CD4-positive, alpha-beta memory T cell (primary cell): Measurements from ENCODE around the gene SIMC1. TPM values are rescaled to one million over a fixed set of nuclear protein-coding genes. Genes with fewer than 3 reads are reported as not detected.

Experiments used
- CTCF ChIA-PET: fragments of 350-600 bp; sonication (Branson Sonifier 250); formaldehyde crosslinking; loops from one replicate; lab custom pipeline; 2021; ENCODE audit warnings: inconsistent platforms; ENCODE audit not compliant: partially characterized antibody; lab: Charles Lee
- POLR2A ChIA-PET: fragments of 350-600 bp; sonication (Branson Sonifier 250); formaldehyde crosslinking; loops from one replicate; lab custom pipeline; 2021; ENCODE audit not compliant: partially characterized antibody; lab: Charles Lee
- DNase-seq, 5 donors: peaks; one replicate each; pipeline versions ENCODE4 v3.0.0 to v3.0.0-alpha.2; 2020 to 2022; ENCODE audit warnings: mixed read lengths in 1 of 5
- H3K27ac ChIP-seq: one replicate; pipeline ENCODE4 v1.7.0; 2013; ENCODE audit warnings: low read depth, low read length
- H3K27me3 ChIP-seq: 2 replicates; pipeline ENCODE4 v1.7.0; 2013; ENCODE audit warnings: mild to moderate bottlenecking, low read length, moderate library complexity; ENCODE audit not compliant: insufficient read depth
- H3K36me3 ChIP-seq: 2 replicates; pipeline ENCODE4 v1.7.0; 2013; ENCODE audit warnings: mild to moderate bottlenecking, low read length, moderate library complexity; ENCODE audit not compliant: insufficient read depth
- H3K4me1 ChIP-seq: 2 replicates; pipeline ENCODE4 v1.7.0; 2013; ENCODE audit warnings: mild to moderate bottlenecking, low read length, moderate library complexity; ENCODE audit not compliant: insufficient read depth
- H3K4me3 ChIP-seq, 2 donors: one replicate each; pipeline ENCODE4 v1.7.0; 2013; ENCODE audit warnings: low read length in 2 of 2, mild to moderate bottlenecking in 1 of 2
- H3K9me3 ChIP-seq, 2 donors: one replicate each; pipeline ENCODE4 v1.7.0; 2013; ENCODE audit warnings: low read length in 2 of 2, control low read depth in 1 of 2; ENCODE audit not compliant: control insufficient read depth in 1 of 2
- H3K27ac Mint-ChIP-seq, 7 donors: one replicate each; pipeline ENCODE4 v1.8.0; 2020 to 2021; ENCODE audit warnings: mixed read lengths in 7 of 7, mild to moderate bottlenecking in 6 of 7, inconsistent platforms in 3 of 7, moderate library complexity in 3 of 7
- H3K27me3 Mint-ChIP-seq, 2 donors: one replicate each; pipeline ENCODE4 v1.8.0; 2020 to 2021; ENCODE audit warnings: mixed read lengths in 2 of 2
- H3K36me3 Mint-ChIP-seq, 2 donors: one replicate each; pipeline ENCODE4 v1.8.0; 2020 to 2021; ENCODE audit warnings: mixed read lengths in 2 of 2, inconsistent platforms in 1 of 2, mild to moderate bottlenecking in 1 of 2
- H3K4me1 Mint-ChIP-seq, 4 donors: one replicate each; pipeline ENCODE4 v1.8.0; 2020 to 2021; ENCODE audit warnings: mixed read lengths in 4 of 4, mild to moderate bottlenecking in 1 of 4
- H3K4me3 Mint-ChIP-seq, 8 donors: one replicate each; pipeline ENCODE4 v1.8.0; 2020 to 2021; ENCODE audit warnings: mixed read lengths in 8 of 8, mild to moderate bottlenecking in 7 of 8, moderate library complexity in 6 of 8, inconsistent platforms in 3 of 8
- H3K9me3 Mint-ChIP-seq, 8 donors: one replicate each; pipeline ENCODE4 v1.8.0; 2020 to 2021; ENCODE audit warnings: mixed read lengths in 8 of 8, mild to moderate bottlenecking in 5 of 8, inconsistent platforms in 3 of 8, moderate library complexity in 1 of 8
- intact Hi-C: fragments of 100-400 bp; cut with micrococcal nuclease; formaldehyde crosslinking; loops from one replicate; pipeline ENCODE4 v1.15.1; 2023
- polyA plus RNA-seq, 2 donors: library from polyadenylated mRNA; unstranded; fragments of 300-500 nt; fragmentation: Illumina TruSeq; gene quantifications; one replicate each; pipeline ENCODE4 v1.2.3, GENCODE V29; 2021
- total RNA-seq, 2 experiments: library from RNA; stranded (reverse); gene quantifications; one replicate each; pipeline ENCODE4 v1.2.3, GENCODE V29; 2021

SIMC1 gene
- total and polyA plus RNA-seq, 4 experiments from 2014 or later = 3.1 to 27.3 (median 21.6) TPM

DNA sequence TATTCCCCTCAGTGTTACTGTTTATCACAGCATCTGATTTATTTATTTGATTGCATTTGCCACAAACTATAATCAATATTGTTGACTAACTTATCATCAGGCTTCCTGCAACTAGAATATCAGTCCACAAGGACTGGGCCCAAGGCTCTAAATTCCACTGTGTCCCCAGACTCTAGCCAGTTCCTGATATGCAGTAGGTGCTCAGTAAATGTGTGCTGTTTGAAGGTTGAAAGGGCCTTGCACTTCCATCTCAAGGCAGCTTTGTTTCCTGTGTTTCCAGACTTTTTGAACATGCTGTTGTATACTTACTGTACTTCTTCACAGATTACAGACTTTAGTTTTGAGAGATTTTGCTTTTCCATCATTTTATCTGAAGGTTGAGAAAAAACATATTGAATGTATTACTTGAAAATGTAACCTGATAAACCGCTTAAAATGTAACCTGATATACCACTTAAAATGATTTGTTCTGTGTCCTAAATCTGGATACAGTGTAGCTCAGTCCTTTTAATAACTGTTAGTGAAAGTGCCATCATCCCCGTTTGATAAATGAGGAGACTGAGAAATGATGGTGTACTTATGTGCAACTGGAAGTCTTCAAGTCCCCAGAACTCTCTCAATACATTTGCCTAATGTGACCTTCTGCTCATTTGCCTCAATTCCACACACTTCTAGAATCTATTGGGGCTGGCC is 104.7 kb downstream of the SIMC1 start:
- H3K27ac Mint-ChIP-seq = peak overlapping the region in 5 of 7 donors; percentile 10 to 63 (median 18)
- H3K27ac ChIP-seq = no peak overlapping the region
- H3K27me3 Mint-ChIP-seq = no peaks in the 10 kb centered on the region
- CTCF ChIA-PET = interaction anchor here (0.6 kb wide), 1 partner anchor 80 kb away, joined by 3 read pairs; no protein-coding TSS in a partner anchor
- no peaks in the 10 kb centered on the region for H3K9me3 ChIP-seq
- H3K4me1 Mint-ChIP-seq = no peaks in the 10 kb centered on the region
- POLR2A ChIA-PET = interaction anchor here (0.9 kb wide), 1 partner anchor 19 kb away, joined by 3 read pairs; the partner anchor contains the start of gene KIAA1191
- H3K27me3 ChIP-seq = no peaks in the 10 kb centered on the region
- intact Hi-C loops = no loop called here
- H3K36me3 Mint-ChIP-seq = peaks cover 13 to 58% of the 10 kb centered on the region in 2 donors
- H3K9me3 Mint-ChIP-seq = no peaks in the 10 kb centered on the region
- no peak for DNase-seq
- no peak overlapping the region for H3K4me3 Mint-ChIP-seq
- H3K4me1 ChIP-seq = no peaks in the 10 kb centered on the region
- peaks cover 22% of the 10 kb centered on the region for H3K36me3 ChIP-seq
- no peak overlapping the region for H3K4me3 ChIP-seq

- no peak for DNase-seq
- intact Hi-C loops = no loop called here
- POLR2A ChIA-PET = interaction anchor here (3.8 kb wide), 1 partner anchor 11 kb away, joined by 19 read pairs; the partner anchor contains the start of gene KIAA1191
Measured at GRCh38 chr5:176350416-176350815, 112.2 kb downstream of the SIMC1 start.

GRCh38 chr5:176352116-176352878 is 114.1 kb downstream of the SIMC1 start:
- peak overlapping the region in 3 of 7 donors; percentile 8 to 80 (median 44) for H3K27ac Mint-ChIP-seq

More at GRCh38 chr5:176350416-176350815, 112.2 kb downstream of the SIMC1 start:
- Histone ChIP-seq H3K9me3 (no peaks in the 10 kb centered on the region), H3K4me3 (no peak overlapping the region), H3K4me1 (no peaks in the 10 kb centered on the region), H3K27ac (no peak overlapping the region), H3K27me3 (no peaks in the 10 kb centered on the region), H3K36me3 (peaks cover 77% of the 10 kb centered on the region)
- Mint-ChIP-seq H3K4me1 (peaks cover 8 to 24% (median 14%) of the 10 kb centered on the region in 4 donors), H3K36me3 (peaks cover 45 to 90% of the 10 kb centered on the region in 2 donors), H3K9me3 (no peaks in the 10 kb centered on the region), H3K27me3 (no peaks in the 10 kb centered on the region), H3K4me3 (no peak overlapping the region), H3K27ac (peak overlapping the region in 2 of 7 donors; percentile 54 to 62)
- CTCF ChIA-PET = no interaction called here

GRCh38 chr5:176353533-176353932 is 115.3 kb downstream of the SIMC1 start:
- ChIA-PET POLR2A (interaction anchor here (3.8 kb wide), 1 partner anchor 8 kb away, joined by 19 read pairs; the partner anchor contains the start of gene KIAA1191), CTCF (interaction anchor here (0.6 to 1.2 kb wide), 2 partner anchors 8 to 55 kb away, joined by 3 to 5 read pairs; partner anchors contain the start of gene KIAA1191)
- H3K27me3 Mint-ChIP-seq = no peaks in the 10 kb centered on the region
- H3K9me3 ChIP-seq = no peaks in the 10 kb centered on the region
- intact Hi-C loops = no loop called here
- no peak overlapping the region for H3K27ac ChIP-seq
- no peaks in the 10 kb centered on the region for H3K9me3 Mint-ChIP-seq
- H3K36me3 ChIP-seq = peaks cover 69% of the 10 kb centered on the region
- H3K4me1 ChIP-seq = no peaks in the 10 kb centered on the region
- no peak overlapping the region for H3K4me3 Mint-ChIP-seq
- no peaks in the 10 kb centered on the region for H3K27me3 ChIP-seq
- H3K4me3 ChIP-seq = no peak overlapping the region
- H3K36me3 Mint-ChIP-seq = peaks cover 45 to 91% of the 10 kb centered on the region in 2 donors
- H3K4me1 Mint-ChIP-seq = peaks cover 17 to 40% (median 29%) of the 10 kb centered on the region in 4 donors
- no peak for DNase-seq
- H3K27ac Mint-ChIP-seq = peak overlapping the region in 3 of 7 donors; percentile 2 to 24 (median 15)

More at GRCh38 chr5:176352116-176352878, 114.1 kb downstream of the SIMC1 start:
- H3K4me1 Mint-ChIP-seq = peaks cover 12 to 29% (median 20%) of the 10 kb centered on the region in 4 donors
- Histone ChIP-seq H3K9me3 (no peaks in the 10 kb centered on the region), H3K27me3 (no peaks in the 10 kb centered on the region), H3K4me1 (no peaks in the 10 kb centered on the region), H3K27ac (no peak overlapping the region), H3K36me3 (peaks cover 69% of the 10 kb centered on the region), H3K4me3 (no peak overlapping the region)
- intact Hi-C loops = no loop called here
- no peaks in the 10 kb centered on the region for H3K27me3 Mint-ChIP-seq
- H3K36me3 Mint-ChIP-seq = peaks cover 46 to 91% of the 10 kb centered on the region in 2 donors
- no peak for DNase-seq
- POLR2A ChIA-PET = interaction anchor here (0.7 to 3.8 kb wide), 2 partner anchors 10 to 190 kb away, joined by 3 to 19 read pairs; partner anchors contain the start of gene KIAA1191
- H3K9me3 Mint-ChIP-seq = no peaks in the 10 kb centered on the region
- no peak overlapping the region for H3K4me3 Mint-ChIP-seq
- CTCF ChIA-PET = interaction anchor here (0.8 kb wide), 1 partner anchor 10 kb away, joined by 4 read pairs; the partner anchor contains the start of gene KIAA1191

DNA sequence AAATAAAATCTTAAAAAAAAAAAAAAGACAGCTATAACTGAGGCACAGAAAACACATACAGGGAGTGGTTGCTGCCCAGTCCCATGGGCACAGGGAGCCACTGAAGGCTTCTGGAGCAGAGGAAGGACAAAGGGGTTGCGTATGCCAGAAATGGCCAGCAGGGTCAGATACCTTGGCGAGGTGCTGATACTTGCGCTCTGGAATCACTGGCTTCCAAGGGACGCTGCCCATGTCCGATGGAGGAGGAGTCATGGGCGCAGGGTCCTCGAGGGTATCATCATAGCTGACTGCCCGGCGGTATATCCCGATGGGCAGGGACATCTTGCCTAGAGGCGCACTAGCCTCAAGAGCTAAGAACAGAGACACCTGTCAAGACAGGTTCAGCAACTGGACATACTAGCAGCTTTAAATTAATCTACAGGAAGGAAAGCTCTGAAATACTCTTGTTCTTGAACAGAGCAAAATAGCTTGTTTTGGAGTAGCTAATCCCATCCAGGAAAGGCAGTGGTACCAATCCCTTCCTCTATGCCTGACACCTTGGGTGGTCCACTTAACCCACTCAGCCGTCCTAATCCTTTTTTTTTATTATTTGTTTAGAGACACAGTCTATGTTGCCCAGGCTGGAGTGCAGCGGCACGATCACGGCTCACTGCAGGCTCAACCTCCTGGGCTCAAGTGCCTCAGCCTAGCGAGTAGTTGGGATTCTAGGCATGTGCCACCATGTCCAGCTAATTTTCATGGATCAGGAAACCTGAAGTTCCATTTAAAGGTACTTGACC is 117.4 kb downstream of the SIMC1 start:
- no peaks in the 10 kb centered on the region for H3K27me3 Mint-ChIP-seq
- H3K27ac ChIP-seq = no peak overlapping the region
- H3K4me1 Mint-ChIP-seq = peaks cover 22 to 48% (median 36%) of the 10 kb centered on the region in 4 donors
- peaks cover 29 to 78% of the 10 kb centered on the region in 2 donors for H3K36me3 Mint-ChIP-seq
- CTCF ChIA-PET = interaction anchor here (0.7 kb wide), 1 partner anchor 15 kb away, joined by 3 read pairs; no protein-coding TSS in a partner anchor
- POLR2A ChIA-PET = interaction anchor here (1.1 kb wide), 1 partner anchor 34 kb away, joined by 3 read pairs; no protein-coding TSS in a partner anchor
- intact Hi-C loops = no loop called here
- H3K4me3 Mint-ChIP-seq = no peak overlapping the region
- no peaks in the 10 kb centered on the region for H3K27me3 ChIP-seq
- no peaks in the 10 kb centered on the region for H3K9me3 ChIP-seq
- H3K4me3 ChIP-seq = no peak overlapping the region
- DNase-seq = no peak
- H3K27ac Mint-ChIP-seq = peak overlapping the region in 1 of 7 donors; percentile 35
- no peaks in the 10 kb centered on the region for H3K9me3 Mint-ChIP-seq
- peaks cover 54% of the 10 kb centered on the region for H3K36me3 ChIP-seq
- H3K4me1 ChIP-seq = peaks cover 13% of the 10 kb centered on the region

DNA sequence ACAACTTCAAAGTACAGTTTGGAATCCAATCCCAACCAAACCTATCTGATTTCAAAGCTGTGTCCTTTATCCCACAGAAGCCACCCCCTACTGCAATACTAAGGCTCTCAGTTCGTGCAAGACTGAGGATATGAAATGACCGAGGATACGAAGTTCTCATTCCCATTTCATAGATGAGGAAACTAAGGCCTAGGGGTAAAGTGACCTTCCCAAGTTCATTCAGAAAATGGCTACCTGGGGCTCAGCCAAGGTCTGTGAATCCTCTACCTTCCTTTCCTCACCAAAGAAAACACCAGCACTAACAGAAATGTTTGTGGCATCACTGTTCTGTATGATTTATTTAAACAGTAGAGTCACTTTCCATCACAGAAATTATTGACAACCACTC is 117.9 kb downstream of the SIMC1 start:
- intact Hi-C loops = no loop called here
- Histone ChIP-seq H3K4me3 (no peak overlapping the region), H3K4me1 (peaks cover 18% of the 10 kb centered on the region), H3K27ac (no peak overlapping the region), H3K9me3 (no peaks in the 10 kb centered on the region), H3K27me3 (no peaks in the 10 kb centered on the region), H3K36me3 (peaks cover 51% of the 10 kb centered on the region)
- H3K4me3 Mint-ChIP-seq = no peak overlapping the region
- peak overlapping the region in 2 of 7 donors; percentile 35 to 36 for H3K27ac Mint-ChIP-seq
- ChIA-PET POLR2A (interaction anchor here (1.1 kb wide), 1 partner anchor 33 kb away, joined by 3 read pairs; no protein-coding TSS in a partner anchor), CTCF (no interaction called here)
- no peak for DNase-seq
- H3K9me3 Mint-ChIP-seq = no peaks in the 10 kb centered on the region
- H3K4me1 Mint-ChIP-seq = peaks cover 25 to 53% (median 40%) of the 10 kb centered on the region in 4 donors
- H3K27me3 Mint-ChIP-seq = no peaks in the 10 kb centered on the region
- H3K36me3 Mint-ChIP-seq = peaks cover 29 to 80% of the 10 kb centered on the region in 2 donors
